ENCODE data around the gene INHBC. TPM values are rescaled to one million over a fixed set of nuclear protein-coding genes. Genes with fewer than 3 reads are reported as not detected.
"Not testable (repeated sequence)": the region's sequence is repeated elsewhere in the genome, so short reads cannot be mapped to it uniquely, and the experiment has no call there.

Gene INHBC
- total RNA-seq, 2 donors from 2014 or later, result not detected

- no peak for DNase-seq (ENCODE audit: low spot score)
- H3K4me3 ChIP-seq, result no peak overlapping the region
- H3K27ac ChIP-seq, result no peak overlapping the region
- no peaks in the 10 kb centered on the region for H3K27me3 ChIP-seq
- no peaks in the 10 kb centered on the region for H3K9me3 ChIP-seq
- H3K36me3 ChIP-seq, result no peaks in the 10 kb centered on the region
- TF ChIP-seq CTCF (IDR thresholded peaks at IDR 0.05), result no peak
- H3K4me1 ChIP-seq, result no peaks in the 10 kb centered on the region
These were observed 29.5 kb upstream of the INHBC start for GRCh38 chr12:57404966-57405640.

GRCh38 chr12:57410534-57410933 is 24.1 kb upstream of the INHBC start:
- no peak for TF ChIP-seq CTCF (IDR thresholded peaks at IDR 0.05)
- no peak overlapping the region for H3K4me3 ChIP-seq
- no peak overlapping the region for H3K27ac ChIP-seq
- H3K4me1 ChIP-seq, result peaks cover 0 to 7% of the 10 kb centered on the region in 2 donors
- DNase-seq (ENCODE audit: low spot score), result no peak
- no peaks in the 10 kb centered on the region for H3K27me3 ChIP-seq
- H3K36me3 ChIP-seq, result no peaks in the 10 kb centered on the region
- H3K9me3 ChIP-seq, result no peaks in the 10 kb centered on the region

GRCh38 chr12:57414160-57414559 is 20.4 kb upstream of the INHBC start:
- not testable (repeated sequence) for H3K36me3 ChIP-seq; H3K9me3 ChIP-seq; DNase-seq (ENCODE audit: low spot score); H3K27me3 ChIP-seq; H3K4me3 ChIP-seq; H3K27ac ChIP-seq
- peaks cover 0 to 17% of the 10 kb centered on the region in 2 donors for H3K4me1 ChIP-seq

GRCh38 chr12:57415088-57415487 is 19.5 kb upstream of the INHBC start:
- no peak for TF ChIP-seq CTCF (IDR thresholded peaks at IDR 0.05)
- H3K4me3 ChIP-seq, result no peak overlapping the region
- H3K36me3 ChIP-seq, result no peaks in the 10 kb centered on the region
- DNase-seq (ENCODE audit: low spot score), result no peak
- H3K4me1 ChIP-seq, result peaks cover 0 to 17% of the 10 kb centered on the region in 2 donors
- H3K27me3 ChIP-seq, result no peaks in the 10 kb centered on the region
- H3K27ac ChIP-seq, result no peak overlapping the region
- H3K9me3 ChIP-seq, result no peaks in the 10 kb centered on the region

GRCh38 chr12:57416039-57416996 is 18.3 kb upstream of the INHBC start:
- Histone ChIP-seq H3K4me3 (no peak overlapping the region), H3K9me3 (no peaks in the 10 kb centered on the region), H3K27me3 (no peaks in the 10 kb centered on the region), H3K27ac (no peak overlapping the region), H3K4me1 (peaks cover 0 to 17% of the 10 kb centered on the region in 2 donors), H3K36me3 (peaks cover under 1% of the 10 kb centered on the region)
- DNase-seq (ENCODE audit: low spot score), result no peak
- TF ChIP-seq CTCF (IDR thresholded peaks at IDR 0.05), result no peak

GRCh38 chr12:57418255-57418654 is 16.3 kb upstream of the INHBC start:
- Histone ChIP-seq H3K4me3 (no peak overlapping the region), H3K27me3 (no peaks in the 10 kb centered on the region), H3K4me1 (peaks cover 0 to 17% of the 10 kb centered on the region in 2 donors), H3K27ac (no peak overlapping the region), H3K36me3 (peaks cover 5% of the 10 kb centered on the region), H3K9me3 (no peaks in the 10 kb centered on the region)
- no peak for TF ChIP-seq CTCF (IDR thresholded peaks at IDR 0.05)
- DNase-seq (ENCODE audit: low spot score), result no peak

Data from right atrium auricular region (tissue), 2 donors.